H1 (cell line): ENCODE measurements around the gene FUT2. TPM values are rescaled to one million over a fixed set of nuclear protein-coding genes. Genes with fewer than 3 reads are reported as not detected.

Experiments used
- CTCF ChIA-PET: fragments of 300-600 bp; sonication (Branson Sonifier 250); formaldehyde crosslinking; loops from one replicate; lab custom pipeline; 2021; ENCODE audit not compliant: partially characterized antibody; lab: Charles Lee
- POLR2A ChIA-PET: fragments of 300-600 bp; sonication (Branson Sonifier 250); formaldehyde crosslinking; loops from one replicate; lab custom pipeline; 2021; ENCODE audit warnings: inconsistent platforms; ENCODE audit not compliant: partially characterized antibody; lab: Charles Lee
- DNase-seq, 2 experiments: peaks; one replicate each; pipeline versions ENCODE4 v3.0.0 to v3.0.0-alpha.2; 2010 to 2022; ENCODE audit warnings: low spot score in 2 of 2, low read depth in 1 of 2, mixed read lengths in 1 of 2
- FAIRE-seq: peaks from 2 replicates; lab custom pipeline; 2011; peaks lifted over from hg19 to GRCh38; lab: Jason Lieb, UNC
- H2AFZ ChIP-seq: 2 replicates; pipeline ENCODE4 v1.8.1; 2012; ENCODE audit warnings: low read length, inconsistent platforms
- H2AK5ac ChIP-seq: 2 replicates; pipeline ENCODE4 v1.6.1; 2013; ENCODE audit warnings: low read depth, low read length
- H2BK120ac ChIP-seq: replicated peaks from 2 replicates; pipeline ENCODE3; 2013; ENCODE audit warnings: low read depth, low read length, inconsistent platforms
- H2BK12ac ChIP-seq: 2 replicates; pipeline ENCODE4 v1.6.1; 2013; ENCODE audit warnings: low read depth, low read length
- H2BK15ac ChIP-seq: 2 replicates; pipeline ENCODE4 v1.6.1; 2013; ENCODE audit warnings: low read length
- H2BK20ac ChIP-seq: 2 replicates; pipeline ENCODE4 v1.6.1; 2013; ENCODE audit warnings: low read length
- H2BK5ac ChIP-seq: 2 replicates; pipeline ENCODE4 v1.6.1; 2013; ENCODE audit warnings: low read depth, low read length
- H3K14ac ChIP-seq: 2 replicates; pipeline ENCODE4 v1.6.1; 2013; ENCODE audit warnings: inconsistent platforms; ENCODE audit not compliant: insufficient read length
- H3K18ac ChIP-seq: 2 replicates; pipeline ENCODE4 v1.6.1; 2013; ENCODE audit warnings: low read length; ENCODE audit errors: extremely low read depth
- H3K23ac ChIP-seq: 2 replicates; pipeline ENCODE4 v1.6.1; 2013; ENCODE audit warnings: inconsistent platforms; ENCODE audit not compliant: insufficient read length
- H3K23me2 ChIP-seq: 2 replicates; pipeline ENCODE4 v1.6.1; 2013; ENCODE audit warnings: low read depth, low read length
- H3K27ac ChIP-seq: 2 replicates; pipeline ENCODE4 v1.6.1; 2011; ENCODE audit warnings: low read depth, low read length, inconsistent platforms
- H3K27me3 ChIP-seq, 4 experiments: replicated peaks in 1 of 4; 1 replicate in 1 of 4; 2 replicates in 3 of 4; pipeline versions ENCODE4 v1.6.1 to v1.8.1; 2011 to 2013; ENCODE audit warnings: low read length in 3 of 4, mild to moderate bottlenecking in 3 of 4, inconsistent platforms in 2 of 4, mixed read lengths in 2 of 4, moderate library complexity in 1 of 4; ENCODE audit not compliant: control insufficient read depth in 3 of 4, insufficient read depth in 3 of 4; ENCODE audit errors: extremely low read depth in 1 of 4
- H3K36me3 ChIP-seq, 4 experiments: 2 replicates each; pipeline versions ENCODE4 v1.6.1 to v1.8.1; 2011 to 2013; ENCODE audit warnings: mild to moderate bottlenecking in 4 of 4, low read length in 3 of 4, moderate library complexity in 2 of 4, control low read depth in 1 of 4, inconsistent platforms in 1 of 4; ENCODE audit not compliant: insufficient read depth in 4 of 4, control insufficient read depth in 2 of 4
- H3K4ac ChIP-seq: replicated peaks from 2 replicates; pipeline ENCODE3; 2013; ENCODE audit warnings: low read length, low read depth, mixed read lengths, inconsistent platforms; ENCODE audit not compliant: insufficient read length
- H3K4me1 ChIP-seq, 4 experiments: replicated peaks in 1 of 4; 1 replicate in 1 of 4; 2 replicates in 3 of 4; pipeline versions ENCODE4 v1.6.1 to v1.8.1; 2011 to 2013; ENCODE audit warnings: low read length in 3 of 4, inconsistent platforms in 2 of 4, mixed read lengths in 1 of 4; ENCODE audit not compliant: insufficient read depth in 4 of 4, control insufficient read depth in 3 of 4
- H3K4me2 ChIP-seq, 2 experiments: 2 replicates each; pipeline versions ENCODE4 v1.6.1 to v1.8.1; 2011 to 2013; ENCODE audit warnings: low read depth in 2 of 2, low read length in 2 of 2, control low read depth in 1 of 2, inconsistent platforms in 1 of 2, mild to moderate bottlenecking in 1 of 2; ENCODE audit not compliant: insufficient read depth in 1 of 2
- H3K4me3 ChIP-seq, 4 experiments: fragments of 200-600, 300-600 bp in 1 of 4; sonication (generic), shearing (Covaris generic), sonication (Bioruptor Twin) in 1 of 4; 2 replicates each; pipeline versions ENCODE4 v1.5.1 to v1.8.1; 2011 to 2016; ENCODE audit warnings: low read length in 4 of 4, low read depth in 3 of 4, control low read depth in 2 of 4, inconsistent platforms in 2 of 4, mild to moderate bottlenecking in 2 of 4, mixed read lengths in 1 of 4, moderate library complexity in 1 of 4; ENCODE audit not compliant: insufficient read depth in 2 of 4; ENCODE audit errors: extremely low read depth in 1 of 4
- H3K56ac ChIP-seq: replicated peaks from 2 replicates; pipeline ENCODE3; 2013; ENCODE audit warnings: low read depth, mild to moderate bottlenecking, mixed read lengths, low read length, inconsistent platforms; ENCODE audit not compliant: insufficient read length
- H3K79me1 ChIP-seq: 2 replicates; pipeline ENCODE4 v1.6.1; 2013; ENCODE audit warnings: low read depth, low read length, control low read depth
- H3K79me2 ChIP-seq, 2 experiments: 2 replicates each; pipeline versions ENCODE4 v1.6.1 to v1.8.1; 2012 to 2013; ENCODE audit warnings: low read length in 2 of 2, mild to moderate bottlenecking in 2 of 2, inconsistent platforms in 1 of 2; ENCODE audit not compliant: insufficient read depth in 2 of 2, control insufficient read depth in 1 of 2
- H3K9ac ChIP-seq, 4 experiments: replicated peaks in 1 of 4; 1 replicate in 1 of 4; 2 replicates in 3 of 4; pipeline versions ENCODE4 v1.6.1 to v1.8.1; 2011 to 2013; ENCODE audit warnings: low read depth in 3 of 4, low read length in 3 of 4, control low read depth in 2 of 4, mild to moderate bottlenecking in 2 of 4, moderate library complexity in 2 of 4, inconsistent platforms in 1 of 4; ENCODE audit errors: extremely low read depth in 1 of 4
- H3K9me3 ChIP-seq, 2 experiments: 2 replicates each; pipeline versions ENCODE4 v1.6.1 to v1.8.1; 2012 to 2013; ENCODE audit warnings: mild to moderate bottlenecking in 2 of 2, moderate library complexity in 2 of 2, control low read depth in 1 of 2, inconsistent platforms in 1 of 2, low read depth in 1 of 2, low read length in 1 of 2, mixed read lengths in 1 of 2; ENCODE audit not compliant: insufficient read depth in 2 of 2
- H4K20me1 ChIP-seq, 2 experiments: replicated peaks in 1 of 2; 2 replicates each; pipeline versions ENCODE3 to v1.8.1; 2011 to 2013; ENCODE audit warnings: inconsistent platforms in 2 of 2, low read length in 2 of 2, mild to moderate bottlenecking in 1 of 2; ENCODE audit not compliant: insufficient read depth in 2 of 2, control insufficient read depth in 1 of 2
- H4K5ac ChIP-seq: 2 replicates; pipeline ENCODE4 v1.6.1; 2013; ENCODE audit warnings: low read length, low read depth, mixed read lengths, inconsistent platforms; ENCODE audit not compliant: insufficient read length
- H4K8ac ChIP-seq: 2 replicates; pipeline ENCODE4 v1.8.0; 2013; ENCODE audit warnings: mild to moderate bottlenecking, moderate library complexity, low read length, inconsistent platforms; ENCODE audit not compliant: insufficient read depth; ENCODE audit errors: extremely low read depth
- H4K91ac ChIP-seq: replicated peaks from 2 replicates; pipeline ENCODE3; 2013; ENCODE audit warnings: low read length, mixed read lengths, inconsistent platforms; ENCODE audit not compliant: insufficient read length
- CEBPB ChIP-seq: IDR thresholded peaks from 2 replicates; pipeline ENCODE4 v1.6.1; 2012; ENCODE audit warnings: low read depth, low read length
- EGR1 ChIP-seq: IDR thresholded peaks from 2 replicates; pipeline ENCODE4 v1.6.1; 2011; ENCODE audit warnings: low read depth, low read length, borderline replicate concordance
- EZH2 ChIP-seq: fragments of 200-600 bp; sonication (generic); IDR thresholded peaks from 2 replicates; pipeline ENCODE4 v1.7.1; 2012; ENCODE audit warnings: low read depth, mild to moderate bottlenecking, moderate library complexity, low read length, inconsistent platforms; ENCODE audit not compliant: severe bottlenecking
- JUN ChIP-seq: IDR thresholded peaks from 2 replicates; pipeline ENCODE4 v1.6.1; 2011; ENCODE audit warnings: low read depth, mild to moderate bottlenecking, improper control_type of control experiment, low read length
- MAFK ChIP-seq: IDR thresholded peaks from 2 replicates; pipeline ENCODE4 v1.6.1; 2012; ENCODE audit warnings: low read depth, mild to moderate bottlenecking, improper control_type of control experiment, low read length
- MAX ChIP-seq: IDR thresholded peaks from 2 replicates; pipeline ENCODE4 v1.6.1; 2012; ENCODE audit warnings: inconsistent platforms
- POLR2A ChIP-seq, 2 experiments: IDR thresholded peaks; 1 replicate in 1 of 2; 2 replicates in 1 of 2; pipeline ENCODE4 v1.6.1; 2011; ENCODE audit warnings: low read depth in 2 of 2, low read length in 2 of 2, mild to moderate bottlenecking in 2 of 2; ENCODE audit errors: control extremely low read depth in 1 of 2
- RFX5 ChIP-seq: IDR thresholded peaks from 2 replicates; pipeline ENCODE4 v1.6.1; 2011; ENCODE audit warnings: low read depth, low read length, improper control_type of control experiment, borderline replicate concordance
- RXRA ChIP-seq: IDR thresholded peaks from 2 replicates; pipeline ENCODE4 v1.6.1; 2011; ENCODE audit warnings: low read depth, mild to moderate bottlenecking, low read length, moderate library complexity; ENCODE audit not compliant: insufficient read depth
- SIN3A ChIP-seq, 2 experiments: IDR thresholded peaks in 1 of 2; conservative IDR thresholded peaks in 1 of 2; 2 replicates each; pipeline ENCODE4 v1.6.1; 2011 to 2012; ENCODE audit warnings: low read length in 2 of 2, improper control_type of control experiment in 1 of 2, low read depth in 1 of 2, mild to moderate bottlenecking in 1 of 2
- SIRT6 ChIP-seq: IDR thresholded peaks from one replicate; pipeline ENCODE4 v1.7.1; 2012; ENCODE audit warnings: low read length, inconsistent platforms
- SIX5 ChIP-seq: IDR thresholded peaks from 2 replicates; pipeline ENCODE4 v1.6.1; 2011; ENCODE audit warnings: mild to moderate bottlenecking, low read depth, low read length
- SP4 ChIP-seq: IDR thresholded peaks from 2 replicates; pipeline ENCODE4 v1.6.1; 2012; ENCODE audit warnings: low read length, inconsistent platforms
- TCF12 ChIP-seq: IDR thresholded peaks from 2 replicates; pipeline ENCODE4 v1.6.1; 2011; ENCODE audit warnings: low read depth, mild to moderate bottlenecking, low read length
- WGBS, 2 experiments: shearing (Covaris generic) in 1 of 2; methylation state at CpG; one replicate each; pipeline versions ENCODE4 v1.1.6 to v1.1.7; 2013 to 2015; ENCODE audit warnings: low lambda C conversion rate in 2 of 2, mixed read lengths in 2 of 2, inconsistent platforms in 1 of 2, low coverage in 1 of 2, missing lambda C conversion rate in 1 of 2; ENCODE audit not compliant: insufficient replicate concordance in 2 of 2, insufficient coverage in 1 of 2, insufficient read length in 1 of 2; ENCODE audit errors: extremely low coverage in 1 of 2, missing lambda C conversion rate in 1 of 2; 5-methylcytosine and 5-hydroxymethylcytosine counted together
- polyA plus RNA-seq, 7 experiments: library from polyadenylated mRNA; depleted of rRNA in 3 of 7; stranded (reverse) in 5 of 7; unstranded in 2 of 7; fragments of >200 nt in 5 of 7; fragments of 200-250 nt in 2 of 7; gene quantifications; 1 replicate in 5 of 7; 2 replicates in 1 of 7; 4 replicates in 1 of 7; pipeline versions ENCODE4 v1.2.1 to v1.2.3, GENCODE V29; 2011 to 2013; ENCODE audit warnings: missing spikeins in 2 of 7, mixed read lengths in 2 of 7
- total RNA-seq: library from RNA; stranded (reverse); fragmentation: NEBNext Ultra II Directional; extraction: Animal tissue kit (Norgen Biotek cat#: 25700); gene quantifications from 2 replicates; pipeline ENCODE4 v1.2.1, GENCODE V29; 2021

FUT2 gene
- total and polyA plus RNA-seq, 2 of the 8 experiments (the other 6 are each of a cell fraction or from before 2014, with no cell fraction given): 5.0 to 5.6 TPM

DNA sequence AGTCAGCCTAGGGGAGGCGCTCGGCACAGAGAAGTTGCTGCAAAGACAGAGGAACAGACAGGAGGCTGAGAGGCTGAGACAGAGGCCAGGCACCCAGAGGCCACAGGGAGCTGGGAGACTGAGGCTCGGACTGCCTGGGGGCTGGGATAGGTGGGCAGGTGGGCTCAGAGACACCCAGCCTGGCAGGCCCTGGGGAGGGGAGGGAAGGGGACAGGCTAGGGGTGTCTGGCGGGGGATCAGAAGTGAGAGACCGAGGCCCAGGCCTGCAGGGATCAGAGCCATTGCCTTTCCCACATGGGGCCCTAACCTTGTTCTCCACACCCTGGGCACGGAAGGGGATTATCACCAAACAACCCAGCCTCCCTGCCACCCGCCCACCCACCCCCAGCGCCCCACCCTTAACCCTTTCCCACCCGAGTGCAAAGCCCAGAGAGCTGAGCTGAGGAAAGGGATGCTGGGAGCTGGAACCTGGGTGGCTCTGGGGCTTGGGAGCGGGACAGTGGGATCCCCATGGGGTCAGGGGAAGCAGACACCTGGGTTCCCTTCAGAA lies 24.2 kb upstream of the FUT2 start:
- H3K23ac ChIP-seq: no peak overlapping the region
- no peak overlapping the region for H3K56ac ChIP-seq
- POLR2A ChIA-PET: interaction anchor here (1.4 kb wide), 1 partner anchor 26 kb away, joined by 5 read pairs; the partner anchor contains the start of gene CA11
- H3K9me3 ChIP-seq: peaks cover 0 to 3% of the 10 kb centered on the region in 2 experiments; a peak in 1 of 4 replicates
- DNase-seq: no peak
- no peak overlapping the region for H3K4me2 ChIP-seq
- peaks cover 24% of the 10 kb centered on the region; the same call in 1 of the 2 replicates for H3K23me2 ChIP-seq
- H3K36me3 ChIP-seq: no peaks in the 10 kb centered on the region
- FAIRE-seq: no peak
- H3K27me3 ChIP-seq: peaks cover 0 to 5% (median 3%) of the 10 kb centered on the region in 4 experiments; a peak in 2 of 7 replicates
- H4K20me1 ChIP-seq: peaks cover 0 to 4% of the 10 kb centered on the region in 2 experiments
- H3K27ac ChIP-seq: no peak overlapping the region
- H4K91ac ChIP-seq: no peak overlapping the region
- H3K18ac ChIP-seq: no peak overlapping the region
- H3K79me1 ChIP-seq: no peaks in the 10 kb centered on the region
- H3K4me1 ChIP-seq: peaks cover 2 to 23% (median 19%) of the 10 kb centered on the region in 4 experiments
- H3K9ac ChIP-seq: no peak overlapping the region
- H4K8ac ChIP-seq: no peak overlapping the region
- no peak overlapping the region for H2AFZ ChIP-seq
- no peak overlapping the region for H3K4ac ChIP-seq
- H2BK120ac ChIP-seq: no peak overlapping the region
- H2BK5ac ChIP-seq: no peak overlapping the region
- 0 out of 2 replicates have a peak overlapping the region, but pooled peaks have one; percentile 46 for H2BK15ac ChIP-seq
- no peak overlapping the region for H3K14ac ChIP-seq
- H4K5ac ChIP-seq: no peak overlapping the region
- no peak overlapping the region for H3K4me3 ChIP-seq
- CTCF ChIA-PET: interaction anchor here (0.9 to 1.5 kb wide), 5 partner anchors 9 to 124 kb away, joined by 3 to 4 read pairs (median 3); no protein-coding TSS in a partner anchor
- no peak overlapping the region for H2BK12ac ChIP-seq
- WGBS, 2 experiments: 93% methylated on average over 4 of the region's 10 CpGs; no CpG with 5 or more reads in 1 of the 2 experiments
- H2AK5ac ChIP-seq: no peak overlapping the region
- H2BK20ac ChIP-seq: no peak overlapping the region
- no peaks in the 10 kb centered on the region; a peak in 1 of 4 replicates for H3K79me2 ChIP-seq
- TF ChIP-seq JUN (no peak), CEBPB (no peak), MAFK (no peak), TCF12 (no peak), SIRT6 (no peak), EGR1 (no peak), SIX5 (no peak), POLR2A (IDR thresholded peaks at IDR 0.05; ENCODE audit: control extremely low read depth in 1 of 2, low read depth in 2 of 2, low read length in 2 of 2) (no peak), EZH2 (no peak), RXRA (no peak), RFX5 (no peak), SIN3A (conservative IDR thresholded peaks at IDR 0.05 in 1 of 2, IDR thresholded peaks at IDR 0.05 in 1 of 2; ENCODE audit: low read depth in 1 of 2, low read length in 2 of 2) (no peak), SP4 (no peak), MAX (no peak)
